ENCODE measurements around the gene CALCOCO2.

Gene CALCOCO2

DNA sequence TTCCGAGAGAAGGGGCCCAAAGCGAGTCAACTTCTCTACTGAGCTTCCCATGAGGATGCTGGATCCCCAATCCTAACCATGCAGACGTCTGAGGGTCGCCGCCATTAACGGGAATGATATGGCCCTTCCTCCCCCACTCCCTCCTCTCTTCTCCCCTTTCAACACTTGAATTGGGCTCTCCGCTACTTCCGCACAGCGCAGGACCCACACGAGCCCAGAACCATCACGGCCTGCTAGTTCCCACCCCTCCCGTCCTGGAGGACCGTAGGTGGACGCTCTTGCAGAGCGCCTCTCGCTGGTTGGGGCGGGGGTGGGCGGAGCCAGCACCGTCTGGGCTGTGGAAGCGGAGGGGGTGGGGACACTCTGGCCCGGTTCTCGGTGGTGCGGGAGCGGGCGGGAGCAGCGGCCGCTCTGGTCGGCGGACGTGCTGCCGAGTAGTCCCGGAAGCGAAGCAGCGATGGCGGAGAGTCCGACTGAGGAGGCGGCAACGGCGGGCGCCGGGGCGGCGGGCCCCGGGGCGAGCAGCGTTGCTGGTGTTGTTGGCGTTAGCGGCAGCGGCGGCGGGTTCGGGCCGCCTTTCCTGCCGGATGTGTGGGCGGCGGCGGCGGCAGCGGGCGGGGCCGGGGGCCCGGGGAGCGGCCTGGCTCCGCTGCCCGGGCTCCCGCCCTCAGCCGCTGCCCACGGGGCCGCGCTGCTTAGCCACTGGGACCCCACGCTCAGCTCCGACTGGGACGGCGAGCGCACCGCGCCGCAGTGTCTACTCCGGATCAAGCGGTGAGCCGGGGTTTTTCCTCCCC lies 77.4 kb downstream of the CALCOCO2 start, which contains the start of gene UBE2Z:
Gene UBE2Z (plus strand): TSS at position 361 of the 797 bp plus-strand sequence. CDS start 97 bp downstream, at position 458.
- TF ChIP-seq YY1 (IDR thresholded peaks at IDR 0.05; ENCODE audit: insufficient read depth, insufficient read length) (peak; percentile 42), SUZ12 (IDR thresholded peaks at IDR 0.05; ENCODE audit: extremely low read depth, insufficient read depth, insufficient read length) (no peak), ZNF274 (IDR thresholded peaks at IDR 0.05; ENCODE audit: low read depth, low read length) (no peak)
- no peaks in the 10 kb centered on the region for H3K9me3 ChIP-seq (ENCODE audit: insufficient read depth, low read length)
- DNase-seq (ENCODE audit: low read depth, low spot score): peak; percentile 91
- H3K27me3 ChIP-seq (ENCODE audit: insufficient read depth, insufficient read length): no peaks in the 10 kb centered on the region
- H3K4me1 ChIP-seq (ENCODE audit: insufficient read depth, insufficient read length): no peaks in the 10 kb centered on the region
- H3K9ac ChIP-seq (ENCODE audit: insufficient read length, low read depth): peak within 1 kb of the TSS; percentile 96
- H3K4me3 ChIP-seq (ENCODE audit: insufficient read length, low read depth): peak within 1 kb of the TSS; percentile 82
- H3K36me3 ChIP-seq (ENCODE audit: insufficient read depth, insufficient read length, low read length): peaks cover 43% of the 10 kb centered on the region

GRCh38 chr17:48908853-48909394 lies 78.1 kb downstream of the CALCOCO2 start:
- Histone ChIP-seq H3K36me3 (ENCODE audit: insufficient read depth, insufficient read length, low read length) (peaks cover 49% of the 10 kb centered on the region), H3K4me3 (ENCODE audit: insufficient read length, low read depth) (peak overlapping the region; percentile 82), H3K9me3 (ENCODE audit: insufficient read depth, low read length) (no peaks in the 10 kb centered on the region), H3K27me3 (ENCODE audit: insufficient read depth, insufficient read length) (no peaks in the 10 kb centered on the region), H3K4me1 (ENCODE audit: insufficient read depth, insufficient read length) (no peaks in the 10 kb centered on the region), H3K9ac (ENCODE audit: insufficient read length, low read depth) (peak overlapping the region; percentile 96)
- TF ChIP-seq YY1 (IDR thresholded peaks at IDR 0.05; ENCODE audit: insufficient read depth, insufficient read length) (no peak), SUZ12 (IDR thresholded peaks at IDR 0.05; ENCODE audit: extremely low read depth, insufficient read depth, insufficient read length) (no peak), ZNF274 (IDR thresholded peaks at IDR 0.05; ENCODE audit: low read depth, low read length) (no peak)
- peak; percentile 86 for DNase-seq (ENCODE audit: low read depth, low spot score)

DNA sequence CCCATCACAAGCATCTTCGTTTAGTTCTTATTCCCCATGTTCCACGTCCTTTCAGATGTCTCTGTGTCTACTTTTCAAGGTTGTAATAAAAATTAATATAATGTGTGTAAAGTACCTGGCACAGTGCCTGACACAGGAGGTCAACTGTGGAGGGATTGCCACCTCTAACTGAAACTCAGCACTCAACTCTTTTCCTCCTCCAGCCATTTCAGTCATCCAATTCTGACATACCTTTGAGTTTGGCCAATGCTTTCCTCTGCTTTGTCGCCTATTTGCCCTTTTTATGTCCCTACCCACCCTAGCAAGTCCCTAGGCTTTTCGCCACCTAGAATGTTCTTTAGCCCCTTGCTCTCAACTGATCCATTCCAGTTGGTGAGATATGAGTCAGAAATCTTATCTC lies 78.9 kb downstream of the CALCOCO2 start:
- DNase-seq (ENCODE audit: low read depth, low spot score): no peak
- Histone ChIP-seq H3K27me3 (ENCODE audit: insufficient read depth, insufficient read length) (no peaks in the 10 kb centered on the region), H3K9me3 (ENCODE audit: insufficient read depth, low read length) (no peaks in the 10 kb centered on the region), H3K4me1 (ENCODE audit: insufficient read depth, insufficient read length) (no peaks in the 10 kb centered on the region), H3K9ac (ENCODE audit: insufficient read length, low read depth) (peak overlapping the region; percentile 90), H3K36me3 (ENCODE audit: insufficient read depth, insufficient read length, low read length) (peaks cover 57% of the 10 kb centered on the region), H3K4me3 (ENCODE audit: insufficient read length, low read depth) (peak overlapping the region; percentile 72)
- TF ChIP-seq ZNF274 (IDR thresholded peaks at IDR 0.05; ENCODE audit: low read depth, low read length) (no peak), YY1 (IDR thresholded peaks at IDR 0.05; ENCODE audit: insufficient read depth, insufficient read length) (no peak), SUZ12 (IDR thresholded peaks at IDR 0.05; ENCODE audit: extremely low read depth, insufficient read depth, insufficient read length) (no peak)

DNA sequence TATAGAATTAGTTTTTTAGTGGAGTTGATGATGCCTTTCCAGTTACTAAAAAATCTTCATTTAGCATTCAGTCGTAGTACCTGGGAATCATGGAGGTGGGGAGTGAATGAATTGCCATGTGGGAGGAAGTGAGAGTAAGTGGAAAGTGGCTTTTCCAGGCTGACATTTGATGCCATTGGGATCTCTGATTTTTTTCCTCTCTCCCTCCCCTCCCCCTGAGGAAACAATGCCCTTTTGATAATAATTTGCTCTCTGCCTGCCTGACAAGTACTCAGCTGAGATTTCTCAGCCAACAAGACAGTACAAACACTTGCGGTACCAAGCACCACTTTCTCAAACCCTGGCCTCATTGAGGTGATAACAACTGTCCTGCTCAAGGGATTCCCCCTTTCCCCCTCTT lies 79.5 kb downstream of the CALCOCO2 start:
- peaks cover 61% of the 10 kb centered on the region for H3K36me3 ChIP-seq (ENCODE audit: insufficient read depth, insufficient read length, low read length)
- no peaks in the 10 kb centered on the region for H3K4me1 ChIP-seq (ENCODE audit: insufficient read depth, insufficient read length)
- TF ChIP-seq YY1 (IDR thresholded peaks at IDR 0.05; ENCODE audit: insufficient read depth, insufficient read length): no peak
- DNase-seq (ENCODE audit: low read depth, low spot score): no peak
- no peaks in the 10 kb centered on the region for H3K27me3 ChIP-seq (ENCODE audit: insufficient read depth, insufficient read length)
- no peak overlapping the region for H3K4me3 ChIP-seq (ENCODE audit: insufficient read length, low read depth)
- H3K9me3 ChIP-seq (ENCODE audit: insufficient read depth, low read length): no peaks in the 10 kb centered on the region
- no peak overlapping the region for H3K9ac ChIP-seq (ENCODE audit: insufficient read length, low read depth)

GRCh38 chr17:48912476-48912875 lies 81.6 kb downstream of the CALCOCO2 start:
- no peak overlapping the region for H3K4me3 ChIP-seq (ENCODE audit: insufficient read length, low read depth)
- no peaks in the 10 kb centered on the region for H3K4me1 ChIP-seq (ENCODE audit: insufficient read depth, insufficient read length)
- no peaks in the 10 kb centered on the region for H3K27me3 ChIP-seq (ENCODE audit: insufficient read depth, insufficient read length)
- H3K9me3 ChIP-seq (ENCODE audit: insufficient read depth, low read length): no peaks in the 10 kb centered on the region
- no peak for DNase-seq (ENCODE audit: low read depth, low spot score)
- H3K36me3 ChIP-seq (ENCODE audit: insufficient read depth, insufficient read length, low read length): peaks cover 71% of the 10 kb centered on the region
- H3K9ac ChIP-seq (ENCODE audit: insufficient read length, low read depth): no peak overlapping the region
- TF ChIP-seq SUZ12 (IDR thresholded peaks at IDR 0.05; ENCODE audit: extremely low read depth, insufficient read depth, insufficient read length) (no peak), ZNF274 (IDR thresholded peaks at IDR 0.05; ENCODE audit: low read depth, low read length) (no peak), YY1 (IDR thresholded peaks at IDR 0.05; ENCODE audit: insufficient read depth, insufficient read length) (no peak)
